Measurements from ENCODE around the gene PARD6A.
A peak's percentile ranks its signal among the peaks of the same experiment; 100 is the strongest.

PARD6A gene

DNA sequence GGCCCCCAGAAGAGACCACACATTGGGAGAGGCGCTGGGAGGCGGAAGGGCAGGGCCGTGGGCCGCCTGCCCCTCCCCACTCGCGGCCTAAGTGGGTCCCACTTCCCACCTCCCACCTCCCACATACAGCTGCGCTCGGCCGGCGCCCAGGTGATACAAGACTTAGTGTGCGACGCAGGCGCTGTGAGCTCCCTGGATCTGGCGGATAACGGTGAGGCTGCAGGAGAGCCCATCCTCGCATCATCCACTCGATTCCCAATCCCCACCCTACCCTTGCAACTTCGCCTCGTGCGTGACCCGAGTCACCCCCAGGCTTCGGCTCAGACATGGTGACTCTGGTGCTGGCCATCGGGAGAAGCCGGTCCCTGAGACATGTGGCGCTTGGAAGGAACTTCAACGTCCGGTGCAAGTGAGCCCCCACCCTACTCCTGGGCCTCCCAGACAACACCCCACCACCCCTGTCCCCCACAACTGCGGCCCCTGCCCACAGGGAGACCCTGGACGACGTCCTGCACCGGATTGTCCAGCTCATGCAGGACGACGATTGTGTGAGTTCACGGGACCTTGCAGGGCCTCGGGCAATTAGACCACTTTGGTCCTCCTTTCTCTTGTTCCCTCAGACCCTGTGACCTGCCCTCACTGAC lies 11.9 kb upstream of the PARD6A start:
- Mint-ChIP-seq H3K4me1 (peaks cover 10% of the 10 kb centered on the region), H3K27me3 (no peaks in the 10 kb centered on the region), H3K4me3 (peak overlapping the region; percentile 52), H3K9me3 (no peaks in the 10 kb centered on the region), H3K36me3 (peaks cover 16% of the 10 kb centered on the region), H3K27ac (no peak overlapping the region)
- DNase-seq (ENCODE audit: low spot score in 2 of 2) (no peak), ATAC-seq (ENCODE audit: low read depth) (no peak)

DNA sequence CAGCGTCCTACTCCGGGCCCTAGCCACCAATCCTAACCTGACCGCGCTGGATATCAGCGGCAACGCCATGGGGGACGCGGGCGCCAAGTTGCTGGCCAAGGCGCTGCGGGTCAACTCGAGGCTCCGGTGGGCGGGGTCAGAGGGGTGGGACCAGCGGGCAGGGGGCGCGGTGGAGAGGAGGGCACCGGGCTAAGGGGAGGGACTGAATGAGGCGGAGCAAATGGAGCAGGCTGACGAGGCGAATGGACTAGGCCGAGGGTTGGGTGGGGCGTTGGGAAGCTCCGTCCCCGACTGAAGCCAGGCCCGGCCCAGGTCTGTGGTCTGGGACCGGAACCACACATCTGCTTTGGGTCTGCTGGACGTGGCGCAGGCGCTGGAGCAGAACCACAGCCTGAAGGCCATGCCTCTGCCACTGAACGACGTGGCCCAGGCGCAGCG lies 11.2 kb upstream of the PARD6A start:
- Mint-ChIP-seq H3K36me3 (peaks cover 16% of the 10 kb centered on the region), H3K4me3 (peak overlapping the region; percentile 52), H3K4me1 (peaks cover 10% of the 10 kb centered on the region), H3K27ac (no peak overlapping the region), H3K9me3 (no peaks in the 10 kb centered on the region), H3K27me3 (no peaks in the 10 kb centered on the region)
- ATAC-seq (ENCODE audit: low read depth) (no peak), DNase-seq (ENCODE audit: low spot score in 2 of 2) (no peak)

DNA sequence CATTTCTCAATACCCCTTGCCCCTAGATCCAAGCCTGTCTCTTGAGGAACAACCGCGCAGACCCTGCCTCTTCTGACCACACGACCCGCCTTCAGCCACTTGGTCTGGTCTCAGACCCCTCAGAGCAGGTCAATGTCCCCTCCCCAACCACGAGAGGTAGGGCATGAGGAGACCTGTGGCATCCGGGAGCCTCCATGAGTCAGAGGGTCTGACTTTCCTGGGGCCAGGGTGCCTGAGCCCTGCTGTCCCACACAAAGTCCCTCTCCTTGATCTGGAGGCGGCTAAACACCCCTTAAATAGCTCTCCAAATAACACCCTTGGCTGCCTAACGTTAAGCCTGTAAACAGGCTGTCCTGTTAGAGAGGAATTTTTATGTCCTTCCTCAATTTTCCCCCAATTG lies 10.7 kb upstream of the PARD6A start:
- no peak overlapping the region for H3K4me3 Mint-ChIP-seq
- H3K27ac Mint-ChIP-seq, result peak overlapping the region; percentile 39
- no peak for ATAC-seq (ENCODE audit: low read depth)
- peaks cover 16% of the 10 kb centered on the region for H3K36me3 Mint-ChIP-seq
- DNase-seq (ENCODE audit: low spot score in 2 of 2), result no peak
- H3K4me1 Mint-ChIP-seq, result peaks cover 10% of the 10 kb centered on the region
- H3K9me3 Mint-ChIP-seq, result no peaks in the 10 kb centered on the region
- no peaks in the 10 kb centered on the region for H3K27me3 Mint-ChIP-seq

DNA sequence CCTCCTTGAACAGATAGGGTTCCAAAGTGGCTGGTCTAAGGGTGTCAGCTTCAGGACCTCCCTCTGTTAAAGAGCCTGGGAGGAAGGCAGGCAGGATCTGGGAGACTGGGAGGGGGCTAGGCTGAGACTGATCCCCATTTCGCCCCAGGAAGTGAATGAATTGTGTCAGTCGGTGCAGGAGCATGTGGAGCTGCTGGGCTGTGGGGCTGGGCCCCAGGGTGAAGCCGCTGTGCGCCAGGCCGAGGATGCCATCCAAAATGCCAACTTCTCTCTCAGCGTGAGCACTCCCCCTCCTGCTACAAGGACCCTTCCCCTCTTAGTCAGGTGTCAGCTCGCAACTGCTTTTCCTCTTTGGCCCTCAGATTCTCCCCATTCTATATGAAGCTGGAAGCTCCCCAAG lies 9.7 kb upstream of the PARD6A start:
- peak overlapping the region; percentile 39 for H3K27ac Mint-ChIP-seq
- ATAC-seq (ENCODE audit: low read depth), result no peak
- peaks cover 21% of the 10 kb centered on the region for H3K36me3 Mint-ChIP-seq
- peaks cover 11% of the 10 kb centered on the region for H3K4me1 Mint-ChIP-seq
- no peaks in the 10 kb centered on the region for H3K9me3 Mint-ChIP-seq
- H3K27me3 Mint-ChIP-seq, result no peaks in the 10 kb centered on the region
- no peak overlapping the region for H3K4me3 Mint-ChIP-seq
- no peak for DNase-seq (ENCODE audit: low spot score in 2 of 2)

DNA sequence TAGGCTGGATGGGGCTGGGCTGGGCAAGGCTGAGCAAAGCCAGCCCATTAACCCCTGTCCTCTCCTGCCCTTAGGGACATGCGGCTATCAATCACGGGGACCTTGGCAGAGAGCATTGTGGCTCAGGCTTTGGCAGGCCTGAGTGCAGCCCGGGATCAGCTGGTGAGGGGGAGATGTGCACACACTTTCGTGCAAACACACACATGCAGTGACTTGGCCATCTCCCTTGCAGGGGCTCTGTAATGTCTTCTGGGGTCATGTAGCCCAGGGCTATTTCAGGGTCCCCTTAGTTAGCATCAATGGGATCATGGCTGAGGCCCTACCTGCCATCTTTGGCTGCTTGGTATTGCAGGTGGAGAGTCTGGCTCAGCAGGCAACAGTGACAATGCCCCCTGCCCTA lies 8.9 kb upstream of the PARD6A start:
- Mint-ChIP-seq H3K4me3 (no peak overlapping the region), H3K9me3 (no peaks in the 10 kb centered on the region), H3K27me3 (no peaks in the 10 kb centered on the region), H3K4me1 (peaks cover 9% of the 10 kb centered on the region), H3K36me3 (peaks cover 23% of the 10 kb centered on the region), H3K27ac (peak overlapping the region; percentile 47)
- no peak for DNase-seq (ENCODE audit: low spot score in 2 of 2)
- ATAC-seq (ENCODE audit: low read depth), result no peak

- peaks cover 23% of the 10 kb centered on the region for H3K36me3 Mint-ChIP-seq
- no peak for ATAC-seq (ENCODE audit: low read depth)
Measured at GRCh38 chr16:67652578-67653127, 8.1 kb upstream of the PARD6A start.

GRCh38 chr16:67653128-67653788 lies 7.5 kb upstream of the PARD6A start:
- Mint-ChIP-seq H3K36me3 (peaks cover 27% of the 10 kb centered on the region), H3K9me3 (no peaks in the 10 kb centered on the region)

More at GRCh38 chr16:67652578-67653127, 8.1 kb upstream of the PARD6A start:
- no peak for DNase-seq (ENCODE audit: low spot score in 2 of 2)
- Mint-ChIP-seq H3K4me3 (no peak overlapping the region), H3K27me3 (no peaks in the 10 kb centered on the region), H3K9me3 (no peaks in the 10 kb centered on the region), H3K27ac (no peak overlapping the region), H3K4me1 (peaks cover 9% of the 10 kb centered on the region)

DNA sequence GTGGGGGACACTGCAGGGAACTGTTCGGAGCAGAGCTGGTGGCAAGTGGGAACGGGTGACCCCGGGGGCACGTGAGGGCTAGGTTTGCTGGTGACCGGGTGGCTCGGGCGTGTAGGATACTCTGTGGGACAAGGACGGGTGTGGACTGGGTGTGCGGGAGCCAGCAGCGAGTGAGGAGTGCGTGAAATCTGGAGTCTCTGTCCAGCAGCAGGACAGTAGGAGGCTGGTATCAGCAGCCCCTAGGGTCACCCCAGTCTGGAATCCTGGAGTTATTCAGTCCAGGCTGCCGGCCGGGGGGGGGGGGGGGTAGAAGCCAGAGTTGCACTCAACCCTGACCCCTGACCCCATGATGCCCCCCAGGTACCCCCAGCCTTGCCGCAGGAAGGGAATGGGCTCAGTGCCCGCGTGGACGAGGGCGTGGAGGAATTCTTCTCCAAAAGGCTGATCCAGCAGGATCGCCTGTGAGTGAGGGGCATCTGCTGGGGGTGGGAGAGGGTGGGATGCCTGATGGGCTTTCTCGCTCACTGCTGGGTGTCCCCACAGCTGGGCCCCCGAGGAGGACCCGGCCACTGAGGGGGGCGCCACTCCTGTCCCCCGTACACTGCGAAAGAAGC lies 6.9 kb upstream of the PARD6A start:
- Mint-ChIP-seq H3K9me3 (no peaks in the 10 kb centered on the region), H3K27ac (no peak overlapping the region), H3K36me3 (peaks cover 22% of the 10 kb centered on the region), H3K4me1 (peaks cover 13% of the 10 kb centered on the region), H3K27me3 (no peaks in the 10 kb centered on the region), H3K4me3 (no peak overlapping the region)
- ATAC-seq (ENCODE audit: low read depth) (no peak), DNase-seq (ENCODE audit: low spot score in 2 of 2) (no peak)

More at GRCh38 chr16:67653128-67653788, 7.5 kb upstream of the PARD6A start:
- no peaks in the 10 kb centered on the region for H3K27me3 Mint-ChIP-seq
- DNase-seq (ENCODE audit: low spot score in 2 of 2), result no peak
- H3K4me3 Mint-ChIP-seq, result no peak overlapping the region
- no peak for ATAC-seq (ENCODE audit: low read depth)
- peaks cover 9% of the 10 kb centered on the region for H3K4me1 Mint-ChIP-seq
- no peak overlapping the region for H3K27ac Mint-ChIP-seq

DNA sequence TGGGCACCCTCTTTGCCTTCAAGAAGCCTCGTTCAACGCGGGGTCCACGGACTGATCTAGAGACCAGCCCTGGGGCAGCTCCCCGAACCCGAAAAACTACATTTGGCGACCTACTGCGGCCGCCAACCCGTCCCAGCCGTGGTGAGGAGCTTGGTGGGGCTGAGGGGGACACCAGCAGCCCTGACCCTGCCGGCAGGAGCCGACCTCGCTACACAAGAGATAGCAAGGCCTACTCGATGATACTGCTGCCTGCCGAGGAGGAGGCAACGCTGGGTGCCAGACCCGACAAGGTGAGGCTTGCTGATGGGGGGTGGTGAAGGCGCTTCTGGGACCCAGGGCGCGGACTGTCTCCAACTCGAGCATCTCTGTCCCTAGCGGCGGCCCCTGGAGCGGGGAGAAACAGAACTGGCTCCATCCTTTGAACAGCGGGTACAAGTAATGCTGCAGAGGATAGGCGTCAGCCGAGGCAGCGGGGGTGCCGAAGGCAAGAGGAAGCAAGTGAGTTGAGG lies 6.3 kb upstream of the PARD6A start:
- no peaks in the 10 kb centered on the region for H3K27me3 Mint-ChIP-seq
- H3K27ac Mint-ChIP-seq, result no peak overlapping the region
- H3K9me3 Mint-ChIP-seq, result no peaks in the 10 kb centered on the region
- H3K4me3 Mint-ChIP-seq, result no peak overlapping the region
- no peak for ATAC-seq (ENCODE audit: low read depth)
- DNase-seq (ENCODE audit: low spot score in 2 of 2), result no peak
- peaks cover 22% of the 10 kb centered on the region for H3K36me3 Mint-ChIP-seq
- peaks cover 17% of the 10 kb centered on the region for H3K4me1 Mint-ChIP-seq

DNA sequence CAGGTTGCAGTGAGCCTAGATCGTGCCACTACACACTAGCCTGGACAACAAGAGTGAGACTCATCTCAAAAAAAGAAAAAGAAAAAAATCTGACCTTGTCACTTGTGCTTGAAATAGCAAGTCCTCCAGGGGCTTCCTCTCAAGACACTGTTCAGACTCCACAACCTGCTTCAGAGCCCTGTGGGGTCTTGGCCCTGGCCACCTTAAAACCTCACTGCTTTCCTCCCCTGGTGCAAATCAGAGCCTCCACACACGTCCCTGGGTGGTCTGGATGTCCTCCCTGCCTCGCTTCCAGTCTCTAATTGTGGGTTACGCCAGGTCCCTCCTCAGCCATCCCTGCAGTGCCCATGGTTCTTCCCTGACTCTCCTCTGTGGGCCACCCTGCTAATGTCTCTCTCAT lies 5.4 kb upstream of the PARD6A start:
- DNase-seq (ENCODE audit: low spot score in 2 of 2), result no peak
- Mint-ChIP-seq H3K27me3 (no peaks in the 10 kb centered on the region), H3K27ac (peak overlapping the region; percentile 29), H3K36me3 (peaks cover 20% of the 10 kb centered on the region), H3K4me3 (no peak overlapping the region), H3K9me3 (no peaks in the 10 kb centered on the region), H3K4me1 (peaks cover 18% of the 10 kb centered on the region)
- no peak for ATAC-seq (ENCODE audit: low read depth)

DNA sequence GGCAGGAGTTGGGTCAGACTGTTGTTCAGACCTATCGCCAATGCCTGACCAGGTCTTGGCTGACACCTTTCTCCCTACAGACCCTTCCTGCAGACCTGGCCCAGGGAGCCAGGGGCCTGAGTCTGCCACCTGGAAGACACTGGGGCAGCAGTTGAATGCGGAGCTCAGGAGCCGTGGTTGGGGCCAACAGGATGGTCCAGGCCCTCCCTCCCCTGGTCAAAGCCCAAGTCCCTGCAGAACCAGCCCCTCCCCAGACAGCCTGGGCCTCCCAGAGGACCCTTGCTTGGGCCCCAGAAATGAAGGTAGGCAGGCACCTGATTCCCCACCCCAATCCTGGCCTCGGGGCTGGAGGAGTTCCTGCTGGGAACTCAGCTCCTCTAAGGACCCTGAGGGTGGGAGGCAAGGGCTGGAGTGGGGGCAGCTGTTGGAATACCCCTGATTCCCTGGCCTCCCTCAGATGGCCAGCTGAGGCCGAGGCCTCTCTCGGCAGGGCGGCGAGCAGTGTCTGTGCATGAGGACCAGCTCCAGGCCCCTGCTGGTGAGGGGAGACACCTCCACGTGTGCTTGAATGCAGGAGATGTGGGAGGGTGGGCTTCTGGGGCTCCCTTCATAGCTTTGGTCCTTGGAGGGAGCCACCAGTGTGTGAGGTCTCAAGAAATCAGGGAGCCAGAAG lies 4.3 kb upstream of the PARD6A start:
- H3K27me3 Mint-ChIP-seq, result no peaks in the 10 kb centered on the region
- H3K4me1 Mint-ChIP-seq, result peaks cover 18% of the 10 kb centered on the region
- no peak for ATAC-seq (ENCODE audit: low read depth)
- H3K36me3 Mint-ChIP-seq, result peaks cover 14% of the 10 kb centered on the region
- no peak for DNase-seq (ENCODE audit: low spot score in 2 of 2)
- no peak overlapping the region for H3K4me3 Mint-ChIP-seq
- H3K27ac Mint-ChIP-seq, result no peak overlapping the region
- H3K9me3 Mint-ChIP-seq, result no peaks in the 10 kb centered on the region

DNA sequence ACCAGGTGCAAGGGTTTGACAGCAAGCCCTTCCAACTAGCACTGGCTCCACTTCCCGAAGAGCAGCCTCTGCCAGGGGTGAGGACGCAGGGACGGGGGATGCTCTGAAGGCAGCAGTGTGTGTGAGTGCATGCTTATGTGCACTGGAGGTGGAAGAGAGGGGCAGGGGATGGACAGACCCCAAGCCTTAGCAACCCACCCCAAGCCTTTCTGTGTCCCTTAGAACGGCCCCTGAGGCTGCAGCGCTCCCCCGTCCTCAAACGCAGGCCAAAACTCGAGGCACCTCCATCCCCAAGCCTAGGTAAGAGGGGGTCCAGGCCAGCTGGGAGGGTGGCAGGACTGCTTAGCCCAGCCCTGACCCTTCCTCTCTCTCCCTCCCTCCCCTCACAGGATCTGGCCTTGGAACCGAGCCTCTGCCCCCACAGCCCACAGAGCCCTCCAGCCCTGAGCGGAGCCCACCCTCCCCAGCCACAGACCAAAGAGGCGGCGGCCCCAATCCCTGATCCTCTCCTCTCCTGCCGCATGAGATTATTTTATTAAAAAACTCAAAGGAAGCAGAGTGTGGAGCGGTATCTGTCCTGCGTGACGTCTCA lies 3.6 kb upstream of the PARD6A start:
- Mint-ChIP-seq H3K4me3 (no peak overlapping the region), H3K36me3 (peaks cover 13% of the 10 kb centered on the region), H3K4me1 (peaks cover 20% of the 10 kb centered on the region), H3K27me3 (no peaks in the 10 kb centered on the region), H3K9me3 (no peaks in the 10 kb centered on the region), H3K27ac (no peak overlapping the region)
- ATAC-seq (ENCODE audit: low read depth) (no peak), DNase-seq (ENCODE audit: low spot score in 2 of 2) (no peak)

DNA sequence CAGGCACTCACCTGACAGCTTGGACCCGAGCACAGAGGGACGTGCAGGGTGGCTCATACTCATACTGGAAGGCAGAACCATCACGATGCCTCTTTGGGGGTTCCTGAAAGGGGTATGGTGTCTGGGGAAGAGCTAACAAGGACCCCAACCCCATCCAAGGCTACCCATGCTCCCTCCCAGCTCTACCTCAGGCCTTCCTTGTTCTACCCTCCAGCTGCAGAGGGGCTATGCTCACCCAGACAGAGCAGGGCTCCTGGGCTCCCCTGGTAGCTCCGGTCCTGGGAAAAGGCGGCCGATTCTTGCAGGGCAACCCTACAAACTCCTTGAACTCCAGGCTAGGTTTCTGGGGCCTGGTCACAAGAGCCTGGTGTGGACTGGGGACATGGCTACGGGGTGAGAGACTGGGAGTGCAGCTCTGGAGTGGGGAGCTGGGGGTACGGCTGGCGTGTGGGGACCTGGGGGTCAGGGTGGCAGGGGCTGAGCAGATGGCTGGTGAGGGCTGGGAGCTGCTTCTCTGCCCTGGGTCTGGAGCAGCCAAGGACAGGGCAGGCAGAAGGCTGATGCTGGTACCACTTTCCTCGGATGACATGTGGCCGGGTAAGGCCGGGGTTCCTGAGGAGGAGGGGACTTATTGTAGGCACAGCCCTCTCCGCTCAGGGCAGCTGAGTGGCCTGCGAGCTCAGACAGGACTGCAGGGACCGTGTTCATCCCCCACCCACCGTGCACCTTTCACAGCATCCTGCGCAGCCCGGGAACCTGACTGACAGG lies 2.8 kb upstream of the PARD6A start:
- Mint-ChIP-seq H3K9me3 (no peaks in the 10 kb centered on the region), H3K4me3 (peak overlapping the region; percentile 46), H3K27ac (no peak overlapping the region), H3K27me3 (no peaks in the 10 kb centered on the region), H3K4me1 (peaks cover 20% of the 10 kb centered on the region), H3K36me3 (peaks cover 12% of the 10 kb centered on the region)
- ATAC-seq (ENCODE audit: low read depth) (no peak), DNase-seq (ENCODE audit: low spot score in 2 of 2) (no peak)
